Occipital lobe (tissue), 2 donors: ENCODE data around the gene CNTN1. TPM values are rescaled to one million over a fixed set of nuclear protein-coding genes. Genes with fewer than 3 reads are reported as not detected.
A peak's percentile ranks its signal among the peaks of the same experiment; 100 is the strongest.
"Not testable (repeated sequence)": the region's sequence is repeated elsewhere in the genome, so short reads cannot be mapped to it uniquely, and the experiment has no call there.

Experiments used
- DNase-seq: peaks from one replicate; lab custom pipeline; 2025; lab: John Stamatoyannopoulos, UW
- total RNA-seq: library from RNA; depleted of rRNA; stranded (reverse); fragments of >200 nt; gene quantifications from one replicate; pipeline ENCODE4 v1.2.3, GENCODE V29; 2014

CNTN1 gene
- total RNA-seq, 1 donor from 2014 or later, result 385 TPM

GRCh38 chr12:41026151-41026550 is 333.9 kb downstream of the CNTN1 start:
- no peak for DNase-seq

DNA sequence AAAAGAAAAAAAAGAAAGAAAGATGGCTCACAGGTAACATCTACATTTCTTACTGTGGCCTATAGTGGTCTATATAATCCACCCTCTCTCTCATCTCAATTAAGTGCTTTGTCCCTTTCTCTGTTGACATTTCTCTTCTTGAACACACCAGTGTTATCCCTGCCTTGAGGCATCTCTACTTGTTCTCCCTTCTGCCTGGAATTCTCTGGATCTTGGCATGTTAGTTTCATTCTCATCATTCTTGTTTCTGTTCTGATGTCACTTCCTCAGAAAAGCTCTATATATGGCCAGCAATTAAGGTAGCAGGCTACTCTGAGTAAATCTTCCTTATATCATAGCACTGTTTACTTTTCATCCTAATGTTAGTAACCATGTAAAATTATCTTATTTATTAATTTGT is 340.1 kb downstream of the CNTN1 start:
- DNase-seq, result no peak

DNA sequence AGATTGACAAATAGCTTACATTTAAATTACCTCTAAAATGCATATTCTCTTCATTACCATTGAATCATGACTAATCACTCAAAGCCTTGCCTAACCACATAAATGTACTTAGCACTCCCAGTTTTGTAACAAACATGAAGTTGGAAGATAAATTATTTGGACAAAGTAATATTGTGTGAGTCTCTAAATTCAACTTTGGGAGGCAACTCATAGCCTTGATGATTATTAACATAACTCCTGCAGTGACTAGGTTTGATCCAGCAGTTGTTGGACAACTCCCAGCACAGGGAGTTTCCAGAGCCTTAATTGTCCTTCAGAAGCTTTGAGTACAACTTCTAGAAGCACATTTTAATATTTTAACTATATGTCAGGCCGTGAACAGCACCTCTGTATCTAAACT is 342.4 kb downstream of the CNTN1 start:
- no peak for DNase-seq

GRCh38 chr12:41039461-41039860 is 347.2 kb downstream of the CNTN1 start:
- no peak for DNase-seq

- no peak for DNase-seq
These were observed 353.3 kb downstream of the CNTN1 start for GRCh38 chr12:41045509-41045908.

GRCh38 chr12:41049033-41049432 is 356.8 kb downstream of the CNTN1 start:
- DNase-seq, result no peak

GRCh38 chr12:41051954-41052353 is 359.7 kb downstream of the CNTN1 start:
- no peak for DNase-seq

GRCh38 chr12:41052441-41052840 is 360.2 kb downstream of the CNTN1 start:
- no peak for DNase-seq

DNA sequence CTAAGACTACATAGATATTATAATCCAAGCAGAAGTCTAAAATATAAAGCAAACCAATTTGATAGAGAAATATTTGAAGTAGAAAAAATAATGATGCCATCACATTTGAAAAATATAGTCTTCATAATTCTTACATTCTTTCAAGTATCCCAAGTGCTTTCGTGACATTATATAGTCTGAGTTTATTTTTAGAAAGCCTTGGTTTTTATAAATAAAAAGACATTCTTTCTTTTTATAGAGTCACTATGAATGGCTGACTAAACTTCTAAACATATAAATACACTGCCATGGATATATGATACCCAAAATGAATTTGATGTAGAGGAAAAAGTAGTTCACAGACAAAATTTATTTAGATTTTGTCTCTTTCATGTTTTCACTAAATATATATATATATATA is 360.8 kb downstream of the CNTN1 start:
- no peak for DNase-seq

DNA sequence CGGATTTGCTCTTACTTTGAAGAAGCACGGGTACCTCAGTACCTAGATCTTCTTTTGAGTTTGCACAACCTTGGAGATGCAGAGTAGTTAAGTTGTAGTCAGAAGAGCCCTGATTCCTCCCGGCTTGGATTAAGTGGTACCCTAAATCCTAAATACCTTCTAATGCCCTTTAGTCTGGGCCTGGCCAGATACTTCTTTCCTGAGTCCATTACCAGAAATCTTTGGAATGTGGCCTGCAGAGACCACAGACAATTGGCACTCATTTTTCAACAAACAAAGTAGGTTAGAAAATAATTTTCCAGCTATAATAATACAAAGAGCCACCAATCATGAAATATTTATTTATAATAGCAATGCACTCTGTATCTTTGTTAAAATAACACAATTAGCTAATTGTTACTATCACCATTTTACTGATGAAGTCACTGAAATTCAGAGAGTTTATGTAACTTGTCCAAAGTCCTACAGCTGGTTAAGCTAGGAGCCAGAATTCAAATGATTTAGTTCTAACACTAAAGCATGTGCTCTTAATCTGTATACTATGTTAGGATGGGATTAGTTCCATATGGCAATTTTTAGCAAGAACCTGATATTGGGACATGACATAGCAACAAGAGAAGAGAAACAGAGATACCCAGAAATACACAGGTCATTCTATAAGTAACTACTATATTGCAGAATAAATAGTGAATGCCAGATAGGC is 363.8 kb downstream of the CNTN1 start:
- no peak for DNase-seq

DNA sequence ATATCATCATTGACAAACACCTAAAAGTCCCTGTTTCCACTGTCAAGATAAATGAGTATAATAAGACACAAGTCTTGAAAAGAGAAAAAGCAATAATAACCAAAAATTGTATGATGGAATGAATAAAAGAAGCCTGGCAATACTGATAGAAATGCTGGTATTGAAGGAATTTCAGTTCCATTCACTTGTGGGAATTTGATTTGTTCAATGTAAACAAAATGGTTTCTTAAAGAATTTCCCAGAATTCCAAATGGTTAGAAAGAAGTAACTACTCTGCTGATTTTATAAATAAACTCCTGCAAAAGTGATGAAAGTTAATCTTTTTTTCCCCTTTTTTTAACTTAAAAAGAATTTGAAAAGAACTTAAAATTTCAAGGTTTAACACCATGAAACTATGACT is 366.0 kb downstream of the CNTN1 start:
- no peak for DNase-seq

DNA sequence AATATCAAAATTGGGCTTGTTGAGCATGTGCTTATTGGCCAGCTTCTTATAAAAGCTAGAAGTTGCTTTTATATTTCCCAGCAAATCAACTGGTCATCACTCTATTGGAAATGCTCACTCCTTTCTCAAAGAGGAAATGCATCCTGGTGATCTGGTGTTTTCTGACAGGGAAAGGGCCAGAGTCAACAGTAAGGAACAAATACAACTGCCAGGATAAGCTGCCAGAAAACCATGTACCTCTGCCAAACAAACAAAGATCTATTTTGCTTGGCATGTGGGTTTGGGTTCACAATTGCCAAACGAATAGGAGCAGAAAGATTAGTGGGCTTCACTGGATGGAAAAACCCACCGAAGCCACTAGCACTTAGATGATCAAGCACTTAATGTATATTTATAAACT is 369.0 kb downstream of the CNTN1 start:
- DNase-seq, result no peak

DNA sequence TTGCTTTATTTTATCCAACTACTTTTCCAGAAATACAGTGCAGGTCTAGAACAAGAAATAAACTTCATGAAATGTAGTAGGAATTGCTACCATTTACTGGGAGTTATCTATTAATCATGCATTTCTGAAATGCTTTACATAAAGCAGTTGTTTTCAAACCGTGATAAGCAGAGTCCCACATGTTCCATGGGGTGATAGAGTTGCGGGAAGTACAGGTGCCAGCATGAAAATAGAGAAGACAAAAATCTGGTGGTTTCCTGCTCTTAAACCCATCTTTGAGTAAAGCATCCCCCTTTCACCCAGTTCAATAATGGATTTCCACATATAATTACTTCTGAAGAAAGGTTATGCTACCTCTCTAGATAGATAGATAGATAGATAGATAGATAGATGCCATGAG is 372.2 kb downstream of the CNTN1 start:
- DNase-seq, result no peak

DNA sequence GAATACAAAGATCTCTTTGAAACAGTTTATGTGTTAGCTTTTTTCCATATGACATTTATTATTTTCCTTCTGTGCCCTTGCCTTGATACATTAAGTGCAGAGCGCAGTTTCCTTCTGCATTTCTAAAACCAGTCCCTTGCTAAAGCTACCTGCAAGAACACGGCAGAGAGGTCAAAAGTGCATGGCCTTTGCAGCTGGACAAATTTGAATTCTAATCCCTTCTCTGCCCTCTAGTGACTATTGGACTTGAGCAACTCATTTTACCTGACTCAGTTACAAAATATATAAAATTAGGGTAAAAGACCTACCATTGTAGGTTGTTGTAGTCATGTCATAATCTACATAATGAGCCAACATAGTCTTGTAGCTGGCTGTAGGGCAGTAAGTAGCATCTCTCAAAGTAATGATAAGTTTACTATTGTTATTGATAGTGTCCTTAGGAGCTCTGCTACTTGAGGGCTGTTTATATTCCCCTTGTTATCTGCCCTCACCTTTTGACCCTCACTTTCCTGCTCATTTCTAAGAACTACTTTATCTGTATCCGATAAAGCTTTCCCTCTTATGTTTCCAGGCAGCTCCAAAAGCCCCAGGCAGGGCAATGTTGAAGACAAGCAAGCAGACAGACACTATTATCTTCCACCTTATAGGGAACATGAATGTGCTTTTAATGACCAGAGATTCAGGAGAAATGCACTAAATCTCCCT is 375.9 kb downstream of the CNTN1 start:
- no peak for DNase-seq

GRCh38 chr12:41073633-41074472 is 381.6 kb downstream of the CNTN1 start:
- DNase-seq, result peak; percentile 15

DNA sequence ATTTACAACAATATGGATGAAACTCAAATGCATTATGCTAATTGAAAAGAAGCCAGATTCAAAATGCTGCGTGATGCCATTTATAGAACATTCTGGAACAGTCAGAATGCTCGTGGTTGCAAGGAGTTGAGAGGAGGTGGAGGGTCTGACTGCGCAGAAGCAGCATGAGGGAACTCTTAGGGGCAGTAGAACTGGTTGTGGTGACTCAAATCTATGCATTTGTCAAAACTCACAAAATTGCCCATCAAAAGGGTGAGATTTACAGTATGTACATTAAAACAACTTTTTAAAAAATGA is 382.2 kb downstream of the CNTN1 start:
- no peak for DNase-seq

- DNase-seq, result no peak
These were observed 383.9 kb downstream of the CNTN1 start for GRCh38 chr12:41076114-41076513.

- not testable (repeated sequence) for DNase-seq
These were observed 389.0 kb downstream of the CNTN1 start for GRCh38 chr12:41081241-41081640.

DNA sequence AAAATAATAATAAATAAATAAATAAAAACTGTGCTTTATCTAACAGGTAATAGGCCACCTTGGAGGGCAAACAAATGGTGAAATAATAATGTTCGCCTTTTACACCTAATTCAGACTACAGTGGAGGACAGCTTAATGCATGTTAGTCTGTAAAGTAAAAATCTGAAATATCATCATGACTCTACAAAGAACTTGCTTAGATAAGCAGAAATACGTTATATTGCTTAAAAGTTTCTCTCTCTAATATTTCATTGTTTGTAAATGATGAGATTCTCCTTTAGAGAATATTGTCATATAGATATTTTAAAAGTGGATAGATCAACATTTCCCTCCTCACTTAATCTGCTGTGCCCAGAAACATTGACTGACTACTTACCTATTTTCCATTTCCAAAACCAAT is 397.2 kb downstream of the CNTN1 start:
- DNase-seq, result no peak

DNA sequence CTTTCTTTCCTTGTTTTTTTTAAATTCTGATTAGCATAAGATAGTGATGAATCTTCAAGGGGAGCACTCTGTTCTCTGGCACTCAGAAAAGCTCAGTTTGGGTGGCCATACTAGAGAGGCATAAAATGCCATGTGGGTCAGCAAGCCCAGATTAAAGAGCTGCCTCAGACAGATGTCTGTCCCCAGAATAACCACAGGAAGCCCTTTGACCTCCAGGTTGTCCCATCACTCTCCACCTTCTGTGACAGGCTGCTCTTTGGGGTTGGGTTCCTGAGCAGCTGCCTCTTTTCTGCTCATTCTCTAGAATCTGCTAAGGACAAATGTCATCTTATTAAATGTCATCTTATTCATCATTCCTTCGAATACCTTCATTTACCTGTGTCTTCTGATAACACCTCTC is 399.9 kb downstream of the CNTN1 start:
- no peak for DNase-seq

DNA sequence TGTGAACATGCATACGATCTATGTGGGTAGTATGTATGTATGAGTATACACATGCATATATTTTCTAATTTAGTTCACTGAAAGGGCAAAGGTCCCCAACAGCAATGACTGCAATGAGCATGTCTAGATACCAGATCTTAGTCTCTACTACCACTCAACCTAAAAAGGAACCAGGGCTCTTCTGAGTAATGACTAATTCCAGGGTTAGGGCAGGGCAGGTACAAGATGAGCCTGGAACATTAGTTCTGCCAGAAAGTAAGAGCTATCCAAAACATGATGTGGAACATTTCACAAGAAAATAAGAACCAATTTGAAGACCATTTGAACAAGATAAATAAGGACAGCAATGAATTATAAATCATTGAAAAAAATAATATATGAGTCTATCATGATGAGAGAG is 404.6 kb downstream of the CNTN1 start:
- no peak for DNase-seq

GRCh38 chr12:41100572-41100971 is 408.3 kb downstream of the CNTN1 start:
- DNase-seq, result no peak

DNA sequence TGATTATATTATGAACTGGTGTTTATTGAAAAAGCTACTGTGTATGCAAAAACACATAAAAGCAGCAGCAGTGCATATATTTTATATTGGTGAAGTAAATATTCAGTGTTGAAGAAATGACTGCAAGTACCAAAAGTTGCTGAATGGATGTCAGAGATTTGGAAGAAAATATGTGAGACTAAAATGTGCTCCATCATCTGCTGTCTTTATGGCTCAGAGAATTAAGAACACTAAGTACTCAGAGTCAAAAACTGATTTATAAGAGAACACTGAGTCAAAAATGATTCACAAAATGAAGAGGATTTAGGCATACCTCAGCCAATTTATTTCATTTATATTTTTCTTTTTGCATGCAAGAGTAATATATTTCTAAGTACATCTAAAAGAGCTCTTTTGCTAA is 409.6 kb downstream of the CNTN1 start:
- no peak for DNase-seq
